Spleen (tissue), 11 donors: ENCODE measurements around the gene MYCBPAP. TPM values are rescaled to one million over a fixed set of nuclear protein-coding genes. Genes with fewer than 3 reads are reported as not detected.
A peak's percentile ranks its signal among the peaks of the same experiment; 100 is the strongest.

ENCODE experiments used
- DNase-seq: peaks from one replicate; pipeline ENCODE4 v3.0.0-alpha.2; 2020
- H3K27ac ChIP-seq, 8 donors: fragments of 200-600 bp; sonication (generic) in 7 of 8; 1 replicate in 4 of 8; 2 replicates in 4 of 8; pipeline versions ENCODE4 v1.5.0 to v1.8.0; 2016 to 2021; ENCODE audit warnings: inconsistent platforms in 4 of 8, mild to moderate bottlenecking in 4 of 8, moderate library complexity in 1 of 8
- H3K27me3 ChIP-seq, 7 donors: fragments of 200-600 bp; sonication (generic) in 6 of 7; replicated peaks in 1 of 7; 1 replicate in 4 of 7; 2 replicates in 3 of 7; pipeline versions ENCODE4 v1.5.0 to v1.8.0; 2016 to 2021; ENCODE audit warnings: inconsistent platforms in 3 of 7, mild to moderate bottlenecking in 1 of 7
- H3K36me3 ChIP-seq, 6 donors: fragments of 200-600 bp; sonication (generic) in 5 of 6; 1 replicate in 4 of 6; 2 replicates in 2 of 6; pipeline versions ENCODE4 v1.5.0 to v1.8.0; 2016 to 2021; ENCODE audit warnings: inconsistent platforms in 2 of 6
- H3K4me1 ChIP-seq, 6 donors: fragments of 200-600 bp; sonication (generic) in 5 of 6; 1 replicate in 3 of 6; 2 replicates in 3 of 6; pipeline versions ENCODE4 v1.5.0 to v1.8.0; 2016 to 2021; ENCODE audit warnings: inconsistent platforms in 3 of 6
- H3K4me3 ChIP-seq, 8 donors: fragments of 200-600 bp; sonication (generic) in 7 of 8; 1 replicate in 4 of 8; 2 replicates in 4 of 8; pipeline versions ENCODE4 v1.5.0 to v1.8.0; 2016 to 2021; ENCODE audit warnings: inconsistent platforms in 4 of 8, mild to moderate bottlenecking in 4 of 8, moderate library complexity in 2 of 8
- H3K9me3 ChIP-seq, 8 donors: fragments of 200-600 bp; sonication (generic) in 7 of 8; 1 replicate in 4 of 8; 2 replicates in 4 of 8; pipeline versions ENCODE4 v1.5.0 to v1.8.0; 2016 to 2021; ENCODE audit warnings: inconsistent platforms in 4 of 8
- POLR2A ChIP-seq, 3 donors: fragments of 450-650 bp; IDR thresholded peaks; one replicate each; pipeline ENCODE4 v1.5.1; 2017; ENCODE audit warnings: antibody characterized with exemption in 3 of 3, mild to moderate bottlenecking in 1 of 3
- POLR2AphosphoS5 ChIP-seq, 3 donors: sonication (generic); formaldehyde crosslinking; IDR thresholded peaks; one replicate each; pipeline ENCODE4 v1.5.1; 2017; ENCODE audit warnings: antibody characterized with exemption in 3 of 3
- WGBS, 5 donors: extraction: QIAGEN DNeasy Blood & Tissue Kit in 3 of 5; methylation state at CpG; one replicate each; pipeline versions ENCODE4 v1.1.5 to v1.1.7; 2013 to 2018; 5-methylcytosine and 5-hydroxymethylcytosine counted together
- intact Hi-C: fragments of 100-400 bp; cut with DNase I; formaldehyde crosslinking; loops from one replicate; pipeline ENCODE4 v1.15.0; 2023; ENCODE audit warnings: low total_unique reads
- polyA plus RNA-seq, 3 donors: library from polyadenylated mRNA; stranded (reverse); fragments of 200-250 nt; gene quantifications; one replicate each; pipeline ENCODE4 v1.2.1, GENCODE V29; 2013
- total RNA-seq, 7 donors: library from RNA; depleted of rRNA in 3 of 7; stranded (reverse); fragments of >200 nt in 3 of 7; fragmentation: NEBNext Ultra II Directional in 4 of 7; extraction: Animal tissue kit (Norgen Biotek cat#: 25700) in 4 of 7; gene quantifications; one replicate each; pipeline versions ENCODE4 v1.1.0 to v1.2.1, GENCODE V29; 2016 to 2021
- TF ChIP-seq, protein P1 (sequence below), 11 experiments: fragments of 200-600 bp in 7 of 11; fragments of 450-650 bp in 4 of 11; sonication (generic) in 4 of 11; IDR thresholded peaks in 8 of 11; conservative IDR thresholded peaks in 3 of 11; 1 replicate in 7 of 11; 2 replicates in 4 of 11; pipeline versions ENCODE4 v1.4.0 to v1.8.0; 2016 to 2021; ENCODE audit warnings: antibody characterized with exemption in 11 of 11, inconsistent platforms in 4 of 11, mild to moderate bottlenecking in 1 of 11
- donor health status: healthy with polysubstance abuse.
- donor health status: DM: no; HTN: no; CAD: no; lungs with moderate emphysema.
- donor health status: DM: no; HTN: no; CAD: no.
- donor health status: Bipolar disorder and iron deficiency.
- donor health status: healthy.
- donor health status: DM: no; HTN: no; CAD: no.
- donor health status: DM: yes; HTN: yes; CAD: no.

MYCBPAP gene
- total and polyA plus RNA-seq, 10 donors: 0.15 to 2.8 (median 0.84) TPM

GRCh38 chr17:50476545-50477315 is 31.5 kb upstream of the MYCBPAP start:
- H3K4me1 ChIP-seq: peaks cover 18 to 37% (median 33%) of the 10 kb centered on the region in 6 donors
- no peak overlapping the region for H3K27ac ChIP-seq
- H3K9me3 ChIP-seq: no peaks in the 10 kb centered on the region
- peaks cover 0 to 40% (median under 1%) of the 10 kb centered on the region in 6 donors for H3K36me3 ChIP-seq
- DNase-seq: peak; percentile 47
- H3K4me3 ChIP-seq: no peak overlapping the region
- intact Hi-C loops: loop anchor here (10.0 kb wide), 1 partner anchor 102 kb away; the partner anchor contains the start of genes EME1 and MRPL27
- no peak for TF ChIP-seq POLR2A (IDR thresholded peaks at IDR 0.05)
- H3K27me3 ChIP-seq: no peaks in the 10 kb centered on the region
- WGBS, 5 donors: 80 to 87% (median 82%) methylated on average over 17 to 18 of the region's 18 CpGs

- Histone ChIP-seq H3K27me3 (no peaks in the 10 kb centered on the region), H3K27ac (peak overlapping the region; percentile 80 to 93 (median 88)), H3K4me3 (peak overlapping the region in 2 of 8 donors; percentile 68 to 79), H3K36me3 (peaks cover 0 to 34% (median 6%) of the 10 kb centered on the region in 6 donors), H3K4me1 (peaks cover 18 to 49% (median 42%) of the 10 kb centered on the region in 6 donors), H3K9me3 (no peaks in the 10 kb centered on the region)
- 78 to 92% (median 88%) methylated on average over 7 of the region's 7 CpGs for WGBS, 5 donors
- TF ChIP-seq POLR2A (IDR thresholded peaks at IDR 0.05) (no peak), POLR2AphosphoS5 (IDR thresholded peaks at IDR 0.05) (no peak)
- TF ChIP-seq, protein P1, sequence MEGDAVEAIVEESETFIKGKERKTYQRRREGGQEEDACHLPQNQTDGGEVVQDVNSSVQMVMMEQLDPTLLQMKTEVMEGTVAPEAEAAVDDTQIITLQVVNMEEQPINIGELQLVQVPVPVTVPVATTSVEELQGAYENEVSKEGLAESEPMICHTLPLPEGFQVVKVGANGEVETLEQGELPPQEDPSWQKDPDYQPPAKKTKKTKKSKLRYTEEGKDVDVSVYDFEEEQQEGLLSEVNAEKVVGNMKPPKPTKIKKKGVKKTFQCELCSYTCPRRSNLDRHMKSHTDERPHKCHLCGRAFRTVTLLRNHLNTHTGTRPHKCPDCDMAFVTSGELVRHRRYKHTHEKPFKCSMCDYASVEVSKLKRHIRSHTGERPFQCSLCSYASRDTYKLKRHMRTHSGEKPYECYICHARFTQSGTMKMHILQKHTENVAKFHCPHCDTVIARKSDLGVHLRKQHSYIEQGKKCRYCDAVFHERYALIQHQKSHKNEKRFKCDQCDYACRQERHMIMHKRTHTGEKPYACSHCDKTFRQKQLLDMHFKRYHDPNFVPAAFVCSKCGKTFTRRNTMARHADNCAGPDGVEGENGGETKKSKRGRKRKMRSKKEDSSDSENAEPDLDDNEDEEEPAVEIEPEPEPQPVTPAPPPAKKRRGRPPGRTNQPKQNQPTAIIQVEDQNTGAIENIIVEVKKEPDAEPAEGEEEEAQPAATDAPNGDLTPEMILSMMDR (IDR thresholded peaks at IDR 0.05 in 8 of 11, conservative IDR thresholded peaks at IDR 0.05 in 3 of 11): no peak
- intact Hi-C loops: loop anchor here (10.0 kb wide), 1 partner anchor 103 kb away; the partner anchor contains the start of genes EME1 and MRPL27
- no peak for DNase-seq
These were observed 30.3 kb upstream of the MYCBPAP start for GRCh38 chr17:50477976-50478375.

DNA sequence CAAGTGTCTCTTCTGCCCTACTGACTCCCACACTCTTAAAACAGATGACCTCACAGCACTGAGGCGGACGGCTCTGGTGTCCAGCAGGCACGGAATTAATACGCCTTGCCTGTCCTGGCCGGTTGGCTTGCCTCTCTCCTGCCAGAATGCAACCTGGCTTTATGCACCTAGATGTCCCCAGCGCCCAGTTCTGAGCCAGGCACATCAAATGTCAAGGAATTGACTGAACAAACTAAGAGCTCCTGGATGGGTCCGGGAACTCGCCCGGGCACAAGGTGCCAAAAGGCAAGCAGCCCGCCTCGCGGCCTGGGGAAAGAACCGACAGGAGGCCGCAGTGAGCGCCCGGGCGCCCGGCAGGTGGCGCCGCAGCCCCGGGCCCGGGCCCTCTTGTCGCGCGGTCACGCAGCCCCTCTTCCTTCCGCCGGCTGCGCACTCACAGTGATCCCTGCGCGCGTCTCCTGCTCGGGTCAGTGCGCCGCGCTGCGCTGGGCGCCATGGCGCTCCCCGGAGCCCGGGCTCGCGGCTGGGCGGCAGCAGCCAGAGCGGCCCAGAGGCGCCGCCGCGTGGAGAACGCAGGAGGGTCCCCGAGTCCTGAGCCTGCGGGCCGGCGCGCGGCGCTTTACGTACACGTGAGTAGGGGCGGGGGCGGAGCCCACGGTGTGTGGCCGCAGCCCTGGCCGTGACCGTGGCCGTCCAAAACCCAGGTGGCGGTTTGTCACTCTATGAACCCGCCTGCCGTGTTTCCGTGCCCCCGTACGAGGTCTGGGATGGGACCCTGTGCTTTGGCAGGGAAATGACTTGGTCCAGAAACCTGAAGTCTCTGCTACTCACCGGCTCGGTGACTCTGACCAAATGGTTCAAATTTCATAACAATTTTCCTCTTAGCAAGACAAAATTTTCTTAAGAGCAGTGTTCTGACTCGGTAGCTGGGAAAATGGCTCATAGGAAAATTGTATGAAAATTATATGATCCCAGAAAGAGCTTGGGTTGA is 29.6 kb upstream of the MYCBPAP start, which contains the start of gene RSAD1:
Gene RSAD1 (plus strand): TSS at position 470 of the 991 bp plus-strand sequence. CDS start 25 bp downstream, at position 495.
- Histone ChIP-seq H3K4me1 (peaks cover 18 to 49% (median 42%) of the 10 kb centered on the region in 6 donors), H3K9me3 (no peaks in the 10 kb centered on the region), H3K4me3 (peak within 1 kb of the TSS; percentile 68 to 93 (median 78)), H3K27ac (peak within 1 kb of the TSS; percentile 80 to 93 (median 88)), H3K36me3 (peaks cover 0 to 34% (median 12%) of the 10 kb centered on the region in 6 donors), H3K27me3 (no peaks in the 10 kb centered on the region)
- 2 to 6% (median 4%) methylated on average over 36 to 75 of the region's 75 CpGs for WGBS, 5 donors
- TF ChIP-seq POLR2A (IDR thresholded peaks at IDR 0.05) (peak; percentile 74 to 91 (median 83)), POLR2AphosphoS5 (IDR thresholded peaks at IDR 0.05) (peak; percentile 94 to 97 (median 96))
- TF ChIP-seq, protein P1 (IDR thresholded peaks at IDR 0.05 in 8 of 11, conservative IDR thresholded peaks at IDR 0.05 in 3 of 11): peak; percentile 64 to 97 (median 91)
- DNase-seq: peak; percentile 98
- intact Hi-C loops: loop anchor here (10.0 kb wide), 1 partner anchor 104 kb away; the partner anchor contains the start of genes EME1 and MRPL27

DNA sequence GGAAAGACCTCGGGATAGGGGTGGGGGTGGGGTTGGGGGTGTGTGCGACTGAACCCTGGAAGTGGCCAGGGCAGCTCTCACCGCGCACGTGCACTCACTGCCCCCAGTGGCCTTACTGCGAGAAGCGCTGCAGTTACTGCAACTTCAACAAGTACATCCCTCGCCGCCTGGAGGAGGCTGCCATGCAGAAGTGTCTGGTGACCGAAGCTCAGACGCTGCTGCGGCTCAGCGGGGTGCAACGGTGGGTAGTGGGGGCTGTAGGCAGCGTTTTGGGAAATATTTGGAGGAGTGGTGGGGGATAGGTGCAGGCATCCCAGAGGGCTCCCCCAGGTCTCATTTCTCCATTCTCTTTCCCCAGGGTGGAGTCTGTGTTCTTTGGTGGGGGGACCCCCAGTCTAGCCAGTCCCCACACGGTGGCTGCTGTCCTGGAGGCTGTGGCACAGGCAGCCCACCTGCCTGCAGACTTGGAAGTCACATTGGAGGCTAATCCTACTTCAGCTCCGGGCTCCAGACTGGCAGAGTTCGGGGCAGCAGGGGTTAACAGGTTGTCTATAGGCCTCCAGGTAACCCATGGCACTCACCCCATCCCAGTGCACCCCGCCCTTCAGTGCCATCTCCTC is 28.6 kb upstream of the MYCBPAP start:
- H3K9me3 ChIP-seq: no peaks in the 10 kb centered on the region
- no peaks in the 10 kb centered on the region for H3K27me3 ChIP-seq
- peaks cover 0 to 34% (median 22%) of the 10 kb centered on the region in 6 donors for H3K36me3 ChIP-seq
- TF ChIP-seq POLR2AphosphoS5 (IDR thresholded peaks at IDR 0.05) (peak in 2 of 3 donors; percentile 4 to 43), POLR2A (IDR thresholded peaks at IDR 0.05) (no peak)
- TF ChIP-seq, protein P1 (IDR thresholded peaks at IDR 0.05 in 8 of 11, conservative IDR thresholded peaks at IDR 0.05 in 3 of 11): peak in 9 of 11 experiments; percentile 26 to 65 (median 48)
- peaks cover 18 to 49% (median 42%) of the 10 kb centered on the region in 6 donors for H3K4me1 ChIP-seq
- whole genome bisulfite sequencing, 5 donors: 16 to 23% (median 17%) methylated on average over 12 to 19 of the region's 19 CpGs
- intact Hi-C loops: loop anchor here (10.0 kb wide), 1 partner anchor 105 kb away; the partner anchor contains the start of genes EME1 and MRPL27
- DNase-seq: peak; percentile 92
- peak overlapping the region in 7 of 8 donors; percentile 80 to 93 (median 89) for H3K27ac ChIP-seq
- peak overlapping the region; percentile 68 to 93 (median 78) for H3K4me3 ChIP-seq
